ENCODE data around the gene CLN6. TPM values are rescaled to one million over a fixed set of nuclear protein-coding genes. Genes with fewer than 3 reads are reported as not detected.
"Not testable (repeated sequence)": the region's sequence is repeated elsewhere in the genome, so short reads cannot be mapped to it uniquely, and the experiment has no call there.

Gene CLN6
- total RNA-seq, 1 donor from 2014 or later: 19.0 TPM

DNA sequence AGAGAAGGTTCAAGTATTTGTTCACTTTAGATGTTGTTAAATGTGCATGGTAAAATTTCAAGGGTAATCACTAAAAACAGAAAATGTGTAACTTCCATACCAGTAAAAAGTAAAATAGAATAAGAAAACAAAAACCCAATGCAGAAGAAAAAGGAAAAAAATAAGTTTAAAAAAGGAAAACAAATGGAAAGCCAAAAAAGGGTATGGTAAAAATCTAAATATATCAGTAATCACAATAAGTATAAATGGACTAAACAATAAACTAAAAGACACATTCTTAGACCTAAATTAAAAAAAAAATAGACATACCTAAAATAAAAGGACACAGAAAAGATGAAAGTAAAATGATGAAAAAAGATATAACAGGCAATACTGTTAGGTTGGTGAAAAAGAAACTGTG, 9.5 kb upstream of the CLN6 start:
- DNase-seq (ENCODE audit: low read depth) (no peak), FAIRE-seq (no peak)
- no peak overlapping the region for H2AFZ ChIP-seq (ENCODE audit: low read depth, low read length)
- Mint-ChIP-seq H3K4me1 (ENCODE audit: low read depth, unreplicated experiment) (no peaks in the 10 kb centered on the region), H3K4me3 (ENCODE audit: unreplicated experiment) (no peak overlapping the region), H3K27me3 (ENCODE audit: low read depth, unreplicated experiment) (no peaks in the 10 kb centered on the region), H3K27ac (ENCODE audit: unreplicated experiment) (no peak overlapping the region), H3K9me3 (ENCODE audit: unreplicated experiment) (peaks cover 4% of the 10 kb centered on the region), H3K36me3 (ENCODE audit: low read depth, unreplicated experiment) (no peaks in the 10 kb centered on the region)
- no peaks in the 10 kb centered on the region for H3K4me1 ChIP-seq (ENCODE audit: insufficient read depth, low read length)
- no peak overlapping the region for H3K27ac ChIP-seq (ENCODE audit: low read depth, low read length)
- no peaks in the 10 kb centered on the region for H3K79me2 ChIP-seq (ENCODE audit: insufficient read depth, low read length)
- TF ChIP-seq EZH2 (IDR thresholded peaks at IDR 0.05; ENCODE audit: insufficient read depth, low read length): no peak
- H3K36me3 ChIP-seq (ENCODE audit: insufficient read depth, low read length): no peaks in the 10 kb centered on the region
- H3K9ac ChIP-seq (ENCODE audit: low read length): no peak overlapping the region
- H4K20me1 ChIP-seq (ENCODE audit: insufficient read depth, low read length): no peaks in the 10 kb centered on the region
- no peaks in the 10 kb centered on the region for H3K9me3 ChIP-seq (ENCODE audit: insufficient read depth, low read depth, low read length)
- H3K4me3 ChIP-seq (ENCODE audit: insufficient read depth, low read depth, low read length): no peak overlapping the region
- peaks cover 2% of the 10 kb centered on the region for H3K27me3 ChIP-seq (ENCODE audit: insufficient read depth, low read length)
- no peak overlapping the region for H3K4me2 ChIP-seq (ENCODE audit: low read length)

DNA sequence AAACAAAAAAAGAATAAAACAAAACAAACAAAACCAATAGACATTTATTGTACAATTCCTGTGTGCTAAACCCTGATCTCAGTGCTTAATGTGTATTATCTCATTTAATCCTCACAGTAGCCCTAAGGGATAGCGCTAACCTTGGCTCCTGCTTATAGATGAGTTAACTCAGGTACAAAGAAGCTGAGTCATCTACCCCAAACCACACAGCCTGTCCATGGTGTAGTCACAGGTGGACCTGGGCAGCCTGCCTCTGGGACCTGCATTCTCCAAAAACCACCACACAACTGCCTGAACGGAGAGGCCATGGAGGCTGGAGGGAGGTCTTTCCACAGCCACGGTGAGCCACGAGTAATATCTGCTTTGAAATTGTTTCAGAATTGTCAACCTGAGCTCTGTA, 5.5 kb upstream of the CLN6 start:
- Histone ChIP-seq H3K9me3 (ENCODE audit: insufficient read depth, low read depth, low read length) (no peaks in the 10 kb centered on the region), H3K4me3 (ENCODE audit: insufficient read depth, low read depth, low read length) (no peak overlapping the region), H3K9ac (ENCODE audit: low read length) (no peak overlapping the region), H3K4me2 (ENCODE audit: low read length) (no peak overlapping the region), H3K4me1 (ENCODE audit: insufficient read depth, low read length) (peaks cover 3% of the 10 kb centered on the region), H3K27ac (ENCODE audit: low read depth, low read length) (no peak overlapping the region), H2AFZ (ENCODE audit: low read depth, low read length) (no peak overlapping the region), H3K79me2 (ENCODE audit: insufficient read depth, low read length) (no peaks in the 10 kb centered on the region), H3K36me3 (ENCODE audit: insufficient read depth, low read length) (no peaks in the 10 kb centered on the region), H4K20me1 (ENCODE audit: insufficient read depth, low read length) (no peaks in the 10 kb centered on the region), H3K27me3 (ENCODE audit: insufficient read depth, low read length) (peaks cover 2% of the 10 kb centered on the region)
- peaks cover 10% of the 10 kb centered on the region for H3K4me1 Mint-ChIP-seq (ENCODE audit: low read depth, unreplicated experiment)
- peaks cover 5% of the 10 kb centered on the region for H3K27me3 Mint-ChIP-seq (ENCODE audit: low read depth, unreplicated experiment)
- H3K27ac Mint-ChIP-seq (ENCODE audit: unreplicated experiment): no peak overlapping the region
- no peaks in the 10 kb centered on the region for H3K36me3 Mint-ChIP-seq (ENCODE audit: low read depth, unreplicated experiment)
- H3K9me3 Mint-ChIP-seq (ENCODE audit: unreplicated experiment): peaks cover 2% of the 10 kb centered on the region
- FAIRE-seq (no peak), DNase-seq (ENCODE audit: low read depth) (no peak)
- TF ChIP-seq, protein P1, sequence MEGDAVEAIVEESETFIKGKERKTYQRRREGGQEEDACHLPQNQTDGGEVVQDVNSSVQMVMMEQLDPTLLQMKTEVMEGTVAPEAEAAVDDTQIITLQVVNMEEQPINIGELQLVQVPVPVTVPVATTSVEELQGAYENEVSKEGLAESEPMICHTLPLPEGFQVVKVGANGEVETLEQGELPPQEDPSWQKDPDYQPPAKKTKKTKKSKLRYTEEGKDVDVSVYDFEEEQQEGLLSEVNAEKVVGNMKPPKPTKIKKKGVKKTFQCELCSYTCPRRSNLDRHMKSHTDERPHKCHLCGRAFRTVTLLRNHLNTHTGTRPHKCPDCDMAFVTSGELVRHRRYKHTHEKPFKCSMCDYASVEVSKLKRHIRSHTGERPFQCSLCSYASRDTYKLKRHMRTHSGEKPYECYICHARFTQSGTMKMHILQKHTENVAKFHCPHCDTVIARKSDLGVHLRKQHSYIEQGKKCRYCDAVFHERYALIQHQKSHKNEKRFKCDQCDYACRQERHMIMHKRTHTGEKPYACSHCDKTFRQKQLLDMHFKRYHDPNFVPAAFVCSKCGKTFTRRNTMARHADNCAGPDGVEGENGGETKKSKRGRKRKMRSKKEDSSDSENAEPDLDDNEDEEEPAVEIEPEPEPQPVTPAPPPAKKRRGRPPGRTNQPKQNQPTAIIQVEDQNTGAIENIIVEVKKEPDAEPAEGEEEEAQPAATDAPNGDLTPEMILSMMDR (IDR thresholded peaks at IDR 0.05; ENCODE audit: insufficient read depth, low read depth, low read length): no peak
- no peak for TF ChIP-seq EZH2 (IDR thresholded peaks at IDR 0.05; ENCODE audit: insufficient read depth, low read length)
- no peak overlapping the region for H3K4me3 Mint-ChIP-seq (ENCODE audit: unreplicated experiment)

DNA sequence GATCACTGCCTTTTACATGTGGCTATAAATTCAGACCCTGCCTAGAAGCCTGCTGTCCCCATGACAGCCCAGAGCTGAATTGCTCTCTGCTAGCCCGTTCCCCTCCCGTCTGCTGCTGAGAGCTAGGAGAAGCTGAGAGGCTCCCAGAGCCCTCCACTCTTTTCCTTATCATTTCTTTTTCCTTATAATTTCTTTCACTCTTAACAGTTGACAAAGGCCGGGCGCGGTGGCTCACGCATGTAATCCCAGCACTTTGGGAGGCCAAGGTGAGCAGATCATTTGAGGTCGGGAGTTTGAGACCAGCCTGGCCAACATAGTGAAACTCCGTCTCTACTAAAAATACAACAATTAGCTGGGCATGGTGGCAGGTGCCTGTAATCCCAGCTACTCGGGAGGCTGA, 5.0 kb upstream of the CLN6 start:
- H3K27me3 Mint-ChIP-seq (ENCODE audit: low read depth, unreplicated experiment); H3K36me3 Mint-ChIP-seq (ENCODE audit: low read depth, unreplicated experiment); H3K9me3 Mint-ChIP-seq (ENCODE audit: unreplicated experiment); FAIRE-seq; H4K20me1 ChIP-seq (ENCODE audit: insufficient read depth, low read length); H3K36me3 ChIP-seq (ENCODE audit: insufficient read depth, low read length); H3K9me3 ChIP-seq (ENCODE audit: insufficient read depth, low read depth, low read length); H3K4me2 ChIP-seq (ENCODE audit: low read length); H3K4me3 ChIP-seq (ENCODE audit: insufficient read depth, low read depth, low read length); H3K27me3 ChIP-seq (ENCODE audit: insufficient read depth, low read length); H3K4me3 Mint-ChIP-seq (ENCODE audit: unreplicated experiment); DNase-seq (ENCODE audit: low read depth); H3K9ac ChIP-seq (ENCODE audit: low read length); H3K4me1 ChIP-seq (ENCODE audit: insufficient read depth, low read length); H3K27ac ChIP-seq (ENCODE audit: low read depth, low read length); H3K79me2 ChIP-seq (ENCODE audit: insufficient read depth, low read length); H3K27ac Mint-ChIP-seq (ENCODE audit: unreplicated experiment): not testable (repeated sequence)
- peaks cover 13% of the 10 kb centered on the region for H3K4me1 Mint-ChIP-seq (ENCODE audit: low read depth, unreplicated experiment)
- H2AFZ ChIP-seq (ENCODE audit: low read depth, low read length): peak overlapping the region; percentile 8

DNA sequence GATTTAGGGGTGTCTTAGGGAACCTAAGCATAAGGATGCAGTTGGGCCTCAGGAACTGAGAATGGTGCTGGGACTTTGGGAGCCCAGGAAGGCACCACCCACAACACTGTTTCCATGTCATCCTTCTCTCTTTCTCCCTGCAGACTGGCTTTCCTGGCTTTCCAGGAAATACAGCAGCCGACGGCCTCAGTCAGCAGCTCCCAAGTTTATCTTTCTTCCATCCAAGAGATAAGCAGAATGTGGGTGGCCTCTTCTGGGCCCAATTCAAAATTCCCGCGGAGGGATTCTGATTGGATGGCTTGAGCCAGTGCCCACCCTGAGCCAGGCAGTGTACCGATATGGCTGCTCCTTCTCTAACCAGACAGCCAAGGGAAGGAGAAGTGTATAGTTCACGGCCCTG, 4.5 kb upstream of the CLN6 start:
- H3K9me3 ChIP-seq (ENCODE audit: insufficient read depth, low read depth, low read length): no peaks in the 10 kb centered on the region
- H3K27ac ChIP-seq (ENCODE audit: low read depth, low read length): no peak overlapping the region
- H3K79me2 ChIP-seq (ENCODE audit: insufficient read depth, low read length): peaks cover 4% of the 10 kb centered on the region
- peaks cover 5% of the 10 kb centered on the region for H3K4me1 ChIP-seq (ENCODE audit: insufficient read depth, low read length)
- no peak overlapping the region for H3K9ac ChIP-seq (ENCODE audit: low read length)
- Mint-ChIP-seq H3K36me3 (ENCODE audit: low read depth, unreplicated experiment) (no peaks in the 10 kb centered on the region), H3K4me3 (ENCODE audit: unreplicated experiment) (no peak overlapping the region), H3K4me1 (ENCODE audit: low read depth, unreplicated experiment) (peaks cover 13% of the 10 kb centered on the region), H3K9me3 (ENCODE audit: unreplicated experiment) (peaks cover 2% of the 10 kb centered on the region), H3K27me3 (ENCODE audit: low read depth, unreplicated experiment) (peaks cover 5% of the 10 kb centered on the region), H3K27ac (ENCODE audit: unreplicated experiment) (no peak overlapping the region)
- H3K27me3 ChIP-seq (ENCODE audit: insufficient read depth, low read length): peaks cover 2% of the 10 kb centered on the region
- H3K4me3 ChIP-seq (ENCODE audit: insufficient read depth, low read depth, low read length): no peak overlapping the region
- no peak for DNase-seq (ENCODE audit: low read depth)
- no peak for TF ChIP-seq EZH2 (IDR thresholded peaks at IDR 0.05; ENCODE audit: insufficient read depth, low read length)
- TF ChIP-seq, protein P1 (IDR thresholded peaks at IDR 0.05; ENCODE audit: insufficient read depth, low read depth, low read length): no peak
- peak overlapping the region; percentile 8 for H2AFZ ChIP-seq (ENCODE audit: low read depth, low read length)
- no peak for FAIRE-seq
- no peaks in the 10 kb centered on the region for H4K20me1 ChIP-seq (ENCODE audit: insufficient read depth, low read length)
- no peaks in the 10 kb centered on the region for H3K36me3 ChIP-seq (ENCODE audit: insufficient read depth, low read length)
- no peak overlapping the region for H3K4me2 ChIP-seq (ENCODE audit: low read length)
